ENCODE data around the gene PDE11A. TPM values are rescaled to one million over a fixed set of nuclear protein-coding genes. Genes with fewer than 3 reads are reported as not detected.

PDE11A gene
- total and polyA plus RNA-seq, 4 donors = 0.11 to 1.3 (median 0.25) TPM; not detected in 1

Small RNA genes within 50 kb of the gene (small RNA-seq; reads per million reads assigned to genes)
- gene AC011998.1 (ENCODE audit: low replicate concordance) (not detected), gene RNU6-629P (ENCODE audit: low replicate concordance) (not detected)

Other genes with a start within 250 kb of the PDE11A start
- gene RBM45, start 39.7 kb upstream of the PDE11A start, total RNA-seq = 10 to 100 TPM; 11.9 to 19.6 TPM
- 10 to 100 TPM in 1 of 2 donors, 1 to 10 TPM in 1; 8.8 to 14.1 TPM for gene RBM45, start 39.7 kb upstream of the PDE11A start, polyA plus RNA-seq
- 10 to 100 TPM; 12.2 to 23.5 TPM for gene OSBPL6, start 121.7 kb upstream of the PDE11A start, total RNA-seq
- gene OSBPL6, start 121.7 kb upstream of the PDE11A start, polyA plus RNA-seq = 1 to 10 TPM; 1.9 to 3.3 TPM

Measured in lung (tissue), 5 donors.